Activated B cell treated with CpG ODN at 0.5 μM for 24 hours (primary cell): ENCODE results near the gene GALM. TPM values are rescaled to one million over a fixed set of nuclear protein-coding genes. Genes with fewer than 3 reads are reported as not detected.

ENCODE experiments used
- ATAC-seq: fragments of 200-7000 bp; cut with Tn5 transposase; one replicate; pipeline ENCODE4 v1.10.0; 2021; ENCODE audit warnings: low read depth, mild to moderate bottlenecking, moderate library complexity
- CTCF ChIA-PET: fragments of 350-600 bp; sonication (Branson Sonifier 250); formaldehyde crosslinking; loops from one replicate; lab custom pipeline; 2021; ENCODE audit warnings: antibody characterized with exemption; lab: Charles Lee
- POLR2A ChIA-PET: fragments of 350-600 bp; sonication (Branson Sonifier 250); formaldehyde crosslinking; loops from one replicate; lab custom pipeline; 2021; ENCODE audit warnings: antibody characterized with exemption; lab: Charles Lee
- DNase-seq: peaks from one replicate; pipeline ENCODE4 v3.0.0; 2022
- H3K27ac Mint-ChIP-seq: one replicate; pipeline ENCODE4 v1.8.0; 2020; ENCODE audit warnings: mixed read lengths
- H3K27me3 Mint-ChIP-seq: one replicate; pipeline ENCODE4 v1.8.0; 2021; ENCODE audit warnings: mixed read lengths
- H3K36me3 Mint-ChIP-seq: one replicate; pipeline ENCODE4 v1.8.0; 2021; ENCODE audit warnings: low read depth, mixed read lengths
- H3K4me1 Mint-ChIP-seq: one replicate; pipeline ENCODE4 v1.8.0; 2021; ENCODE audit warnings: mixed read lengths
- H3K4me3 Mint-ChIP-seq: one replicate; pipeline ENCODE4 v1.8.0; 2020; ENCODE audit warnings: mild to moderate bottlenecking, mixed read lengths
- H3K9me3 Mint-ChIP-seq: one replicate; pipeline ENCODE4 v1.8.0; 2020; ENCODE audit warnings: mixed read lengths
- intact Hi-C: fragments of 100-400 bp; cut with micrococcal nuclease; formaldehyde crosslinking; loops from one replicate; pipeline ENCODE4 v1.15.1; 2024
- total RNA-seq: library from RNA; stranded (reverse); gene quantifications from 2 replicates; pipeline ENCODE4 v1.2.3, GENCODE V29; 2022
- TF ChIP-seq, protein P1 (sequence below): fragments of 200-600 bp; IDR thresholded peaks from one replicate; pipeline ENCODE4 v1.8.0; 2022; ENCODE audit warnings: antibody characterized with exemption, mild to moderate bottlenecking

GALM gene
- total RNA-seq, 1 donor from 2014 or later: 5.4 TPM

- H3K4me1 Mint-ChIP-seq: no peaks in the 10 kb centered on the region
- H3K27me3 Mint-ChIP-seq: no peaks in the 10 kb centered on the region
- H3K27ac Mint-ChIP-seq: no peak overlapping the region
- DNase-seq (no peak), ATAC-seq (no peak)
- intact Hi-C loops: no loop called here
- CTCF ChIA-PET: no interaction called here
- no peaks in the 10 kb centered on the region for H3K9me3 Mint-ChIP-seq
- TF ChIP-seq, protein P1, sequence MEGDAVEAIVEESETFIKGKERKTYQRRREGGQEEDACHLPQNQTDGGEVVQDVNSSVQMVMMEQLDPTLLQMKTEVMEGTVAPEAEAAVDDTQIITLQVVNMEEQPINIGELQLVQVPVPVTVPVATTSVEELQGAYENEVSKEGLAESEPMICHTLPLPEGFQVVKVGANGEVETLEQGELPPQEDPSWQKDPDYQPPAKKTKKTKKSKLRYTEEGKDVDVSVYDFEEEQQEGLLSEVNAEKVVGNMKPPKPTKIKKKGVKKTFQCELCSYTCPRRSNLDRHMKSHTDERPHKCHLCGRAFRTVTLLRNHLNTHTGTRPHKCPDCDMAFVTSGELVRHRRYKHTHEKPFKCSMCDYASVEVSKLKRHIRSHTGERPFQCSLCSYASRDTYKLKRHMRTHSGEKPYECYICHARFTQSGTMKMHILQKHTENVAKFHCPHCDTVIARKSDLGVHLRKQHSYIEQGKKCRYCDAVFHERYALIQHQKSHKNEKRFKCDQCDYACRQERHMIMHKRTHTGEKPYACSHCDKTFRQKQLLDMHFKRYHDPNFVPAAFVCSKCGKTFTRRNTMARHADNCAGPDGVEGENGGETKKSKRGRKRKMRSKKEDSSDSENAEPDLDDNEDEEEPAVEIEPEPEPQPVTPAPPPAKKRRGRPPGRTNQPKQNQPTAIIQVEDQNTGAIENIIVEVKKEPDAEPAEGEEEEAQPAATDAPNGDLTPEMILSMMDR: no peak
- peaks cover 62% of the 10 kb centered on the region for H3K36me3 Mint-ChIP-seq
- POLR2A ChIA-PET: no interaction called here
- H3K4me3 Mint-ChIP-seq: no peak overlapping the region
Observed at GRCh38 chr2:38685116-38685735, 19.3 kb downstream of the GALM start.

DNA sequence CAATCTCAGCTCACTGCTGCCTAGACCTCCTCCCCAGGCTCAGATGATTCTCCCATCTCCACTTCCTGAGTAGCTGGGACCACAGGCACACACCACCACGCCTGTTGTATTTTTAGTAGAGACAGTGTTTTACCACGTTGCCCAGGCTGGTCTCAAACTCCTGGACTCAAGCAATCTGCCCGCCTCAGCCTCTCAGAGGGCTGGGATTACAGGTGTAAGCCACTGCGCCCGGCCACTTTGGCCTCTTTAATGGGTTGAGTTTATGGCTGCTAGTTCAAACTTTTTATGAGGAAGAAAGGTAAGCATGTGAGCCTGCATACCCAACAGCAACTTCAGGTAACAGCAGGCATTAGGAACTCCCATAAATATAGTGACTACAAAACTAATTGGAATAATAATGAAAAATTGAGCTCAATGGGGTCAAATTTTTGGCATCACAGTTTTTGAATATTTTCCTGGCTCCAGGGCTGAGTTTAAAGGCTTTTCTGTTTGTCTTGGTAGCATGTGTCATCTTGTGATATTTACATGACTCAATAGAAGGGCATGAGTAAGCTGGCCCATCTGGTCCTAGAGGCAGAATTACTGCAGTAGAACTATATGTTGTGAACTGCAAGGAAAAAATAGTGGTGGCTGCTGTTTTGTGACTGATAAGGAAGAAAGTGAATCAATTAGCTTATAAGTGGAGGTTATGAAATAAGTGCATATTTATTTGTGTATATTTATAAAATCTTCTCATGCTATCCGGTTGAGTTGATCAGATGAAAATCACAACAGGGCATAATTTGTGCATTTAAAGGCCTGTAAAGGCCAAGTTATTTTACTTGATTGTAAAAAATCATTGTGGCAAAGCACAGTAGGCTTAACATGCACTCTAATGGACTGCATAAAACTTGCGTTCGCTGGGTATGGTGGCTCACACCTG is 24.8 kb downstream of the GALM start:
- H3K4me1 Mint-ChIP-seq: peaks cover 4% of the 10 kb centered on the region
- intact Hi-C loops: no loop called here
- no peaks in the 10 kb centered on the region for H3K27me3 Mint-ChIP-seq
- no peak overlapping the region for H3K27ac Mint-ChIP-seq
- H3K4me3 Mint-ChIP-seq: no peak overlapping the region
- no peak for ATAC-seq
- DNase-seq: no peak
- ChIA-PET CTCF (no interaction called here), POLR2A (interaction anchor here (0.7 kb wide), 1 partner anchor 9 kb away, joined by 5 read pairs; no protein-coding TSS in a partner anchor)
- TF ChIP-seq, protein P1: no peak
- no peaks in the 10 kb centered on the region for H3K9me3 Mint-ChIP-seq
- H3K36me3 Mint-ChIP-seq: peaks cover 37% of the 10 kb centered on the region

GRCh38 chr2:38691994-38692393 is 26.1 kb downstream of the GALM start:
- TF ChIP-seq, protein P1: no peak
- ChIA-PET POLR2A (no interaction called here), CTCF (no interaction called here)
- ATAC-seq (no peak), DNase-seq (no peak)
- intact Hi-C loops: no loop called here
- Mint-ChIP-seq H3K9me3 (no peaks in the 10 kb centered on the region), H3K4me3 (no peak overlapping the region), H3K36me3 (peaks cover 32% of the 10 kb centered on the region), H3K4me1 (peaks cover 4% of the 10 kb centered on the region), H3K27ac (no peak overlapping the region), H3K27me3 (no peaks in the 10 kb centered on the region)

DNA sequence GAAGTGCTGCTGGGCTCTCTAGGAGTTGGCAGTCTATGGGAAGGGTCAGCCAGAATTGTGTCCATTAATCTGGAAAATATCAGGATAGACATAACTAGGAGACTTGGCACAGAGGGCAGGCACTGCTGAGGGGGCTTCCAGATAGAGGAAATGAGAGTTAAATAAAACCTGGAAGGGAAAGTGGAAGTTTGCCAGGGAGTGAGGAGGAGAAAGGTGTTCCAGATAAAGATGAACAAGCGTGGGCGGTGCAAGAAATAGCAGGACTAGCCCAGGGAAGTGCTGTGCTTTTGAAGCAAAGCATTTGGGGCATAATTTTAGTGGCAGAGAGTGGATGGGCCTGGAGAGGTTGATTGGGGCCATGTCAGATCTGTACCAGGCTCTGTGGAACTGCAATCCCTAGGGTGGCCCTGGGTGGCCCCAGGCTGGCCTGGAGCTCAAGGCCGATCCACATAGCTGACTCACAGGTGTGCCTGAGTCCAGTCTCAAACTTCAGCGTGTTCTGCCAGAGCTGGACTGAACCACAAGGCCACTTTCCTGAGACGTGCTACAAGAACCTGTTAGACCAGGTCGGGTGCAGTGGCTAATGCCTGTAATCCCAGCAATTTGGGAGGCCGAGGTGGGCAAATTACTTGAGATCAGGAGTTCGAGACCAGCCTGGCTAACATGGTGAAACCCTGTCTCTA is 26.9 kb downstream of the GALM start:
- POLR2A ChIA-PET: no interaction called here
- H3K4me1 Mint-ChIP-seq: peaks cover 4% of the 10 kb centered on the region
- no peak overlapping the region for H3K4me3 Mint-ChIP-seq
- no peaks in the 10 kb centered on the region for H3K27me3 Mint-ChIP-seq
- H3K27ac Mint-ChIP-seq: no peak overlapping the region
- intact Hi-C loops: no loop called here
- ATAC-seq (no peak), DNase-seq (no peak)
- TF ChIP-seq, protein P1: no peak
- H3K9me3 Mint-ChIP-seq: no peaks in the 10 kb centered on the region
- H3K36me3 Mint-ChIP-seq: peaks cover 28% of the 10 kb centered on the region
- CTCF ChIA-PET: no interaction called here
